ENCODE results near the gene PTPN18.
"Not testable (repeated sequence)": the region's sequence is repeated elsewhere in the genome, so short reads cannot be mapped to it uniquely, and the experiment has no call there.

PTPN18 gene

DNA sequence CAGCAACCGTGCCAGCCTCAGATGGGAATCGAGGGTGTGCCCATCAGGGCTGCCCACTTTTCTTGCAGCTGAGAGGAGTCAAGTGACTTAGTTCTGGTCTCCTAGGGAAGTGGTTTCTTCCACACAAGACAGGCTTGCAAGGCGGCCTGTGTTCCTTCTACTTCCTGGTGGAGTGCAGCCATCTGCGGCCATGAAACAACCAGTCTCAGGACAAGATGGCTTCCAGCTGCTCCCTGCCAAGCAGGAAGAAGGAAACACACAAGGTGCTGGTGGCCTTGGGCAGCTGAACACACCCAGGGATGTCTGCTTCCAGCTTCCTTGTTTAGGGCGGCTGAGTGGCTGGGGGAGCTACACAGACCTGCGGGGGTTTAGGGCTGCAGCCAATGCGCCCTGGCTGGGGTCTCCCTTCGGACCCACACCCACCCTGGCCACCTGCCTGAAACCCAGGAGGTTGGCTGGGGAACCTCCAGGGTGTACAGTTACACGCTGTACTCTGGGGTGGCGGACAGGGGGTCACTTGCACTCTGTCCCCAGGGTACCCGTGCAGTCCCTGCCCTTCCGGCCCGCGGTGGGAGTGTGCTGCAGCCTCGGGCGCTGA lies 34.7 kb downstream of the PTPN18 start:
- Histone ChIP-seq H3K4me3 (replicated peaks; ENCODE audit: low read depth, low read length) (peak overlapping the region; percentile 78), H3K36me3 (ENCODE audit: control insufficient read depth, insufficient read depth, low read length) (no peaks in the 10 kb centered on the region), H3K27me3 (replicated peaks; ENCODE audit: control insufficient read depth, insufficient read depth, low read length) (no peaks in the 10 kb centered on the region)
- TF ChIP-seq CTCF (IDR thresholded peaks at IDR 0.05; ENCODE audit: insufficient read depth, low read length, poor library complexity, severe bottlenecking), result no peak
- no peak for DNase-seq (ENCODE audit: extremely low read depth, insufficient read length)

DNA sequence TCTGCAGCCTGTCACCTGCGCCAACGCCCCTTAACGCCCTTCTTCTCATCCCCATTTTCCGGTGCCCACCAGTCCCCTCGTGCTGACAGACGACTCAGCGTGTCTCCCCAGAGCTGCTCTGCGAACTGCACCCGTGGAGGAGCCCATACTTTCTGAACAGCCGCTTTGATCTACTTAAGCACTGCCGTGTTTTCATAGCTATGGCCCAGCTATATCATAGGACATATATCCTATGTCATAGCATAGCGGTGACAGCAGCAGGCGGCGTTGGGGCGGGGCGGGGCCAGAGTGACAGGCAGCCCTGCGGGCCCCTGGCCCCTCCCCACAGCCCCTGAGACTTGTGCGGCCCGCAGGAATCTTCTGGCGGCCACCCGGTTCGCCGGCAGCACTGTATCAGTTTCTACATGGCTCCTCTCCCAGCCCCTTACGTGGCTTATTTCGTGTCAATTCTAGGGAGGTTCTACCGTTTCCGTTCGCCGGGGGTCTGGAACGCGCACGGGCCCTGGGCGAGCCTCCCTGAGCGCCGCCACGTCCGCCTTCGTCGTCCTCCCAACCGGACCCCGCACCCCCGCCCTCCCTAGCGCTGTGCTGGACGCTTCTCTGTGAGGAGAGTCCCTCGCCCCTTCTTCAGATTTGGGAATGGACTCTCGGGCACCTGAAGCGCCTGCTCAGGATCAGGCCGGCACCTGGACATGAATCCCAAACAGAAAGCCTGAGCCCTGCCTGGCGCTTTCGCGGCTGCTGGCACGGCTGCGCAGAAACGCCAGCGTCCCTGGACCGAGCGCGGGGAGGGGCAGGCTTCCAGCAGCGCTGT lies 35.4 kb downstream of the PTPN18 start:
- Histone ChIP-seq H3K4me3 (replicated peaks; ENCODE audit: low read depth, low read length) (peak overlapping the region; percentile 78), H3K27me3 (replicated peaks; ENCODE audit: control insufficient read depth, insufficient read depth, low read length) (no peaks in the 10 kb centered on the region), H3K36me3 (ENCODE audit: control insufficient read depth, insufficient read depth, low read length) (no peaks in the 10 kb centered on the region)
- DNase-seq (ENCODE audit: extremely low read depth, insufficient read length), result peak; percentile 81
- TF ChIP-seq CTCF (IDR thresholded peaks at IDR 0.05; ENCODE audit: insufficient read depth, low read length, poor library complexity, severe bottlenecking), result no peak

- DNase-seq (ENCODE audit: extremely low read depth, insufficient read length), result no peak
- TF ChIP-seq CTCF (IDR thresholded peaks at IDR 0.05; ENCODE audit: insufficient read depth, low read length, poor library complexity, severe bottlenecking), result peak; percentile 2
- Histone ChIP-seq H3K4me3 (replicated peaks; ENCODE audit: low read depth, low read length) (peak overlapping the region; percentile 78), H3K36me3 (ENCODE audit: control insufficient read depth, insufficient read depth, low read length) (no peaks in the 10 kb centered on the region), H3K27me3 (replicated peaks; ENCODE audit: control insufficient read depth, insufficient read depth, low read length) (no peaks in the 10 kb centered on the region)
Measured at GRCh38 chr2:130391872-130392670, 36.2 kb downstream of the PTPN18 start.

DNA sequence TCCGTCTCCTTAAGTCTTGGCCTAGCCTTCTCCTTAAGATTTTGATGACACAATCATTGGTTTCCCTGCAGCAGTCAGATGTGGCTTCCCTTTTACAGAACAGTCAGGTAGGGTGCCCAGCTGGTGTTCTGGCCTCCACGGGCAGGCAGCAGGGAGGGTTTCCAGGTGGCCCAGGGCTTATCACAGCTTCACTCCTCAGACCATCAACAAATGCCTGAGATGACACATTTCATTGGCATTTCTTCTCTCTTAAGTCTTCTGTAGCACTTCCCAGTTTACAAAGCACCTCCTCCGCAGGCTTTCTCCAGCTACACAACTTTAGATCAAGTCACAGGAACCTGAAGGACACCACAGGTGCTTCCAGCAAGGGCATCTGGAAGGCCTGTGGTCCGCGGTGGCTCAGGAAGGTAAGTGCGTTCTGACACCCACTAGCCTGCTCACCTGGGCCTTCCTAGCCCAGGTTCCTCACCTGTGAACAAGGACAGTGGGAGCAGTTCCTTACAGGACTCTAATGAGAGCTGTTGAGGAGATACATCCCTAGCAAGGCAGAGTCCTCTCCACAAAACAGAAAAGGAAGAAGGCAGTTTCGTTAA lies 37.6 kb downstream of the PTPN18 start:
- DNase-seq (ENCODE audit: extremely low read depth, insufficient read length), result no peak
- H3K36me3 ChIP-seq (ENCODE audit: control insufficient read depth, insufficient read depth, low read length), result no peaks in the 10 kb centered on the region
- TF ChIP-seq CTCF (IDR thresholded peaks at IDR 0.05; ENCODE audit: insufficient read depth, low read length, poor library complexity, severe bottlenecking), result no peak
- no peak overlapping the region for H3K4me3 ChIP-seq (replicated peaks; ENCODE audit: low read depth, low read length)
- H3K27me3 ChIP-seq (replicated peaks; ENCODE audit: control insufficient read depth, insufficient read depth, low read length), result no peaks in the 10 kb centered on the region

- DNase-seq (ENCODE audit: extremely low read depth, insufficient read length); H3K27me3 ChIP-seq (replicated peaks; ENCODE audit: control insufficient read depth, insufficient read depth, low read length); H3K4me3 ChIP-seq (replicated peaks; ENCODE audit: low read depth, low read length); H3K36me3 ChIP-seq (ENCODE audit: control insufficient read depth, insufficient read depth, low read length): not testable (repeated sequence)
Measured at GRCh38 chr2:130406280-130406679, 50.4 kb downstream of the PTPN18 start.

GRCh38 chr2:130416693-130417092 lies 60.8 kb downstream of the PTPN18 start:
- not testable (repeated sequence) for H3K36me3 ChIP-seq (ENCODE audit: control insufficient read depth, insufficient read depth, low read length); H3K4me3 ChIP-seq (replicated peaks; ENCODE audit: low read depth, low read length); H3K27me3 ChIP-seq (replicated peaks; ENCODE audit: control insufficient read depth, insufficient read depth, low read length); DNase-seq (ENCODE audit: extremely low read depth, insufficient read length)

DNA sequence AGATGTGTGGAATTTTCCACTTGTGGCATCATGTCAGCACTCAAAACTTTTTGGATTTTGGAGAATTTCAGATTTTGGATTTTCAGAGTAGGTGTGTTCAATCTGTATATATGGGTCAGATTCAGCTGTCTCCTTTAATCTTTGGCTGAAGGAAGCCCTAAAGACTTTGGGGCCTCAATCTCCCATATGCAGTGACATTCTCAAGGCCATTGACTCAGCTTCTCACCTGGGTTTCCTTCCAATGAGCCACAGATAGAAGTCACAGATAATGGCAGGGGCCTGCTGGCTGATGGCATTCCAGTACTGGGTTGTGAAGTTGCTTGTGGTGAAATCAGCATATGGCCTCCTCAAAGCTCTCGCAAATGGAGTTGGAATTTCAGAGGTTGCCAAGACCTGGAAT lies 63.0 kb downstream of the PTPN18 start:
- not testable (repeated sequence) for H3K27me3 ChIP-seq (replicated peaks; ENCODE audit: control insufficient read depth, insufficient read depth, low read length); H3K36me3 ChIP-seq (ENCODE audit: control insufficient read depth, insufficient read depth, low read length); H3K4me3 ChIP-seq (replicated peaks; ENCODE audit: low read depth, low read length); DNase-seq (ENCODE audit: extremely low read depth, insufficient read length)
